Posterior cingulate gyrus (tissue), 11 donors: Measurements from ENCODE around the gene SLC31A1.
"Not testable (repeated sequence)": the region's sequence is repeated elsewhere in the genome, so short reads cannot be mapped to it uniquely, and the experiment has no call there.

Experiments
- DNase-seq, 10 donors: peaks; one replicate each; pipeline versions ENCODE4 v3.0.0 to v3.0.0-alpha.2; 2020 to 2021; ENCODE audit warnings: mixed read lengths in 3 of 10
- intact Hi-C: fragments of 100-400 bp; cut with DNase I; formaldehyde crosslinking; loops from one replicate; pipeline ENCODE4 v1.15.1; 2023

SLC31A1 gene

DNA sequence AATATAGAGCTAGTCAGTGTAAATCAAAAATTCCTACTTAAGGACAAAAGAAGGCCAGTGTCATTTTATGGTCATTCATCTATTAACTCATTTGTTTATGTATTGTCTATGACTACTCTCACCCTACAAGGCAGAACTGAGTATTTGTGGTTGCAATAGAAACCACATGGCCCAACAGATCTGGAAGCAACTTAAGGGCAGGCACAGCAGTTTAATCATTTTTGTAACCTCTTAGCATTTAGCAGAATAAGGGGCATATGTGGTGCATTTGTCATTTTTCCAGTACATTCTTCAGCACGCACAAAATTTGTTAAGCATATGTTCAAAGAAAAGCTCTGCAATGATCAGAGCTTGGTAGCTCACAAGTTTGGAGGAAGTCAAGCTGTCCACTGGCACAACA, 1.4 kb upstream of the SLC31A1 start:
- intact Hi-C loops: loop anchor here (5.0 kb wide), 2 partner anchors 58 to 108 kb away; no protein-coding TSS in a partner anchor
- no peak for DNase-seq

- intact Hi-C loops: loop anchor here (1.0 to 5.0 kb wide), 3 partner anchors 55 to 108 kb away; partner anchors contain the start of genes CDC26 and PRPF4
- DNase-seq: no peak
Observed at GRCh38 chr9:113220467-113221002, 809 bp upstream of the SLC31A1 start.

GRCh38 chr9:113221800-113222481, 597 bp downstream of the SLC31A1 start:
- peak in 2 of 10 donors; percentile 2 to 26 for DNase-seq
- intact Hi-C loops: loop anchor here (1.0 to 5.0 kb wide), 3 partner anchors 53 to 110 kb away; partner anchors contain the start of genes CDC26 and PRPF4

GRCh38 chr9:113222482-113222841, 1.1 kb downstream of the SLC31A1 start:
- no peak for DNase-seq
- intact Hi-C loops: loop anchor here (5.0 kb wide), 2 partner anchors 60 to 110 kb away; no protein-coding TSS in a partner anchor

DNA sequence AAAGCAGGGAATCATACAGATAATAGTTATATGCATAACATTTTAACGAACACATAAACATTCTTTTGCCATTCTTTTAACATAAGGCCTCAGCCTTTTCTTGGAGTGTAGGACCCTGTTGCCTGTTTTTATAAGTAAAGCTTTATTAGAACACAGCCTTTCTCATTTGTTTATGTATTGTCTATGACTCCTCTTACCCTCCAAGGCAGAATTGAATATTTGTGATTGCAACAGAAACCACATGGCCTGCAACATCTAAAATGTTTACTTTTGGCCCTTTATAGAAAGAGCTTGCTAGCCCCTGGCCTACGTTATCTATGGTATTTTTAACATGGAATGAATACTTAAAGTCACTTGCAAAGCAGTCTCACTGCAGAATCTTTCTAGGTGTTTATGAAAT, 2.6 kb downstream of the SLC31A1 start:
- intact Hi-C loops: loop anchor here (5.0 kb wide), 2 partner anchors 62 to 112 kb away; no protein-coding TSS in a partner anchor
- DNase-seq: no peak

GRCh38 chr9:113227436-113227835, 6.1 kb downstream of the SLC31A1 start:
- intact Hi-C loops: no loop called here

GRCh38 chr9:113228130-113228665, 6.9 kb downstream of the SLC31A1 start:
- intact Hi-C loops: no loop called here
- DNase-seq: no peak

More at GRCh38 chr9:113227436-113227835, 6.1 kb downstream of the SLC31A1 start:
- DNase-seq: no peak

DNA sequence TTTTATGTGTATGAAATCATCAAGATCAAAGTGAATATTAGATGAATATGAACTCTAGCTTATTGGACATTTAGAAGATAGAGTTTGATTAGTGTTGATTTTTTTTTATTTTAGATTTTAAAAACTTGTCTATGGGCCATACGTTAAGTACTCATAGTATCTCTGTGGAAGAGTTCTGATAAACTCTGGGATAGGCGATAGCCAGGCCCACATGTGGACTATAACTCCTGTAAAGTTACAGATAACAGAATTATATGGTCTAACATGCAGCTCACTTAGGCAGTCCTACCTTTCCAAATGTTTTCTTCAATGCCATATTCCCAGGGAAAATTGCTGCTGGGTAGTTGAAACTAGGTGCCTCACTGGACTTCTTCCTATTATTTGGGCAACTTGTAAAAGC, 10.4 kb downstream of the SLC31A1 start:
- no peak for DNase-seq
- intact Hi-C loops: no loop called here

- DNase-seq, intact Hi-C loops: not testable (repeated sequence)
Observed at GRCh38 chr9:113235701-113236255, 14.4 kb downstream of the SLC31A1 start.

- intact Hi-C loops: no loop called here
- DNase-seq: no peak
Observed at GRCh38 chr9:113237026-113237425, 15.7 kb downstream of the SLC31A1 start.

GRCh38 chr9:113238202-113238858, 17.0 kb downstream of the SLC31A1 start:
- intact Hi-C loops: no loop called here
- DNase-seq: no peak

DNA sequence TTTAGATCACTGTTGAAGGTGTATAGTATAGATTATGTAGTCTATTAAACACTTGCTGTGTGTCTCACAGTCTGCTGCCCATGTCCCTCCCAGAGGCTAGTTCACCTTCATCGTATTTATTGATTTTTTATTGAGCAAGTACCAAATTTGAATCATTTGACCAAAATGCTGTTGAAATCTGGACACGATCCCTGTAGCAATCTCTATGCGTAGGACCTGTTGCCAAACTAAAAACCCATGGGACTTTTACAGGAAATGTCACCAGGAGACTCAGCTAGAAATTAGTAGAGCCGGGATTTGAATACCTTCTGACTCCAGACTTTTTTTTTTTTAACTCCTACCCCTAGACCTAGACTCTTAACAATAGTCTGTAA, 17.5 kb downstream of the SLC31A1 start:
- intact Hi-C loops: no loop called here
- no peak for DNase-seq

GRCh38 chr9:113241161-113241560, 19.8 kb downstream of the SLC31A1 start:
- no peak for DNase-seq
- intact Hi-C loops: no loop called here

DNA sequence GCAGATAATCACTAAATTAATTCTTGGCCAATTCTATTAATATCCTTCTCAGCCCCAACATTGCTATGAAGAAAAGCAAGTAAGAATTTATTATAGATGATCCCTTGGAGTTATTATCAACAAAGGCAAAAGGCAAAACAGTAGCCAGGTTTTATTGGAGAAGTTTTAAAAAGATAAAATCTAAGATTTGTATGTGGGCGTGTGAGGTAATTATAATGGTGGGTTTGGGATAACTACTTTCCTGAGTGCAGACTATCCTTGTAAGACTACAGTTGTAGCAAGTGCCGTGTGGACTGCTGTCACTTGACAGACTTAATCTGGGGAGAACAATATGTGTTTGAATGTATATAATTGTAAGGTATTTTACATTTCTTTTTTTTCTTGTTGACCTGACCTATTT, 23.2 kb downstream of the SLC31A1 start:
- intact Hi-C loops: no loop called here
- DNase-seq: no peak

DNA sequence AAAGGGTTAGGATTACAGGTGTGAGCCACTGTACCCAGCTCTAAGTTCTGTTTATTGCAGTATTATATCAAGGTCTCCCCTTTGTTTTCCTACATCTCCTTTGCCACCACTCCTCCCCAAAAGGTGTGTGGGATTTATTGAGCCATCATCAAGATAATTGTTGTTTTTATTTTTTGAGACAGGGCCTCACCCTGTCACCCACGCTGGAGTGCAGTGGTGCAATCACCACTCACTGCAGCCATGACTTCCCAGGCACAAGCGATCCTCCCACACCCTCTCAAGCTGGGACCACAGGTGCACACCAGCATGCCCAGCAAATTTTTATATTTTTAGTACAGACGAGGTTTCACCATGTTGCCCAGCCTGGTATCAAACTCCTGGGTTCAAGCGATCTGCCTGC, 24.6 kb downstream of the SLC31A1 start:
- intact Hi-C loops: no loop called here
- no peak for DNase-seq

DNA sequence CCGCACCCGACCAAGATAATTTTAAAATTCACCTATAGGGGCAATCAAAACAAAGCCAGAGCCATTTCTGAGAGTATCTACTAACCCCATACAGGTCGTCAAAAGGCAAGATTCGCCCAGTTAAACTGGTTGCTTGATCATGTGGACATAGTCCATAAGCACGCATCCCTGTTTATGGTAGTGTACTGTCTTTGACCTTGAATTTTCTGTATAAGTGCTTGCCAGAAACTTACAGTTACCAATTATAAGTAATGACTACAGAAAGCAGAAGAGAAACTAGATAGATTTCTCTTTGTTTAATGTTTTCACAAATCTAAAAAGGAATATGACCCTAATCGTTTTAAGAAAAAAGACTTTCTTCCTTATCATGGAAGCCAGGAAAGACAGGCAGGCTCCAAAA, 25.6 kb downstream of the SLC31A1 start:
- intact Hi-C loops: no loop called here
- no peak for DNase-seq

- intact Hi-C loops: no loop called here
Observed at GRCh38 chr9:113247640-113248039, 26.3 kb downstream of the SLC31A1 start.

DNA sequence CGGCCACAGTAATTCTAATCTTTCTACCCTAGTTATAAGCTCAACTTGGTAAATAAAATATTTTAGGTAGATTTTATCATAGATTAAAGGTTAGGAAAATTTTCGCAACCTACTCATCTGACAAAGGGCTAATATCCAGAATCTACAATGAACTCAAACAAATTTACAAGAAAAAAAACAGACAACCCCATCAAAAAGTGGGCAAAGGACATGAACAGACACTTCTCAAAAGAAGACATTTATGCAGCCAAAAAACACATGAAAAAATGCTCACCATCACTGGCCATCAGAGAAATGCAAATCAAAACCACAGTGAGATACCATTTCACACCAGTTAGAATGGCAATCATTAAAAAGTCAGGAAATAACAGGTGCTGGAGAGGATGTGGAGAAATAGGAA, 28.3 kb downstream of the SLC31A1 start:
- intact Hi-C loops, DNase-seq: not testable (repeated sequence)

More at GRCh38 chr9:113247640-113248039, 26.3 kb downstream of the SLC31A1 start:
- no peak for DNase-seq

GRCh38 chr9:113250807-113251206, 29.5 kb downstream of the SLC31A1 start:
- DNase-seq: no peak
- intact Hi-C loops: no loop called here

GRCh38 chr9:113254991-113255390, 33.6 kb downstream of the SLC31A1 start:
- intact Hi-C loops: no loop called here
- DNase-seq: no peak

- no peak for DNase-seq
- intact Hi-C loops: no loop called here
Observed at GRCh38 chr9:113255438-113255837, 34.1 kb downstream of the SLC31A1 start.
